B cell (primary cell): ENCODE measurements around the gene WDR18. TPM values are rescaled to one million over a fixed set of nuclear protein-coding genes. Genes with fewer than 3 reads are reported as not detected.

Source experiments
- ATAC-seq: fragments of 200-7000 bp; cut with Tn5 transposase; one replicate; pipeline ENCODE4 v1.10.0; 2021; ENCODE audit warnings: low read depth, mild to moderate bottlenecking, moderate number of reproducible peaks, moderate library complexity
- CTCF ChIA-PET: fragments of 350-600 bp; sonication (Branson Sonifier 250); formaldehyde crosslinking; loops from one replicate; lab custom pipeline; 2021; ENCODE audit warnings: antibody characterized with exemption, inconsistent platforms; lab: Charles Lee
- POLR2A ChIA-PET: fragments of 350-600 bp; sonication (Branson Sonifier 250); formaldehyde crosslinking; loops from one replicate; lab custom pipeline; 2021; ENCODE audit warnings: antibody characterized with exemption; lab: Charles Lee
- DNase-seq: peaks from one replicate; pipeline ENCODE4 v3.0.0; 2013
- H2AFZ ChIP-seq: 2 replicates; pipeline ENCODE4 v1.6.1; 2012; ENCODE audit warnings: mild to moderate bottlenecking, low read depth, low read length; ENCODE audit not compliant: insufficient read depth, poor library complexity, severe bottlenecking
- H3K27ac ChIP-seq, 2 donors: 1 replicate in 1 of 2; 2 replicates in 1 of 2; pipeline ENCODE4 v1.5.1; 2012 to 2013; ENCODE audit warnings: low read length in 2 of 2, mild to moderate bottlenecking in 2 of 2, moderate library complexity in 1 of 2
- H3K27me3 ChIP-seq, 4 experiments: fragments of 200-600 bp in 1 of 4; sonication (generic) in 1 of 4; replicated peaks in 1 of 4; 1 replicate in 2 of 4; 2 replicates in 2 of 4; pipeline versions ENCODE4 v1.6.1 to v1.7.0; 2013 to 2016; ENCODE audit warnings: low read length in 3 of 4, mild to moderate bottlenecking in 2 of 4, mixed read lengths in 1 of 4, moderate library complexity in 1 of 4; ENCODE audit not compliant: insufficient read depth in 4 of 4, control insufficient read depth in 3 of 4; ENCODE audit errors: control extremely low read depth in 1 of 4
- H3K36me3 ChIP-seq, 2 experiments: replicated peaks in 1 of 2; 1 replicate in 1 of 2; 2 replicates in 1 of 2; pipeline versions ENCODE4 v1.6.1 to v1.7.1; 2013; ENCODE audit warnings: low read length in 1 of 2; ENCODE audit not compliant: insufficient read depth in 2 of 2, control insufficient read depth in 1 of 2; ENCODE audit errors: control extremely low read depth in 1 of 2, extremely low read depth in 1 of 2
- H3K4me1 ChIP-seq, 2 donors: fragments of 200-600 bp in 1 of 2; sonication (generic) in 1 of 2; 1 replicate in 1 of 2; 2 replicates in 1 of 2; pipeline versions ENCODE4 v1.5.1 to v1.6.1; 2013 to 2017; ENCODE audit warnings: low read length in 2 of 2; ENCODE audit not compliant: control insufficient read depth in 2 of 2, insufficient read depth in 2 of 2
- H3K4me2 ChIP-seq: replicated peaks from 2 replicates; pipeline ENCODE3; 2012; ENCODE audit warnings: mild to moderate bottlenecking, low read depth, low read length; ENCODE audit not compliant: poor library complexity, severe bottlenecking
- H3K4me3 ChIP-seq, 5 experiments: fragments of 200-600 bp in 1 of 5; sonication (generic) in 1 of 5; 1 replicate in 3 of 5; 2 replicates in 2 of 5; pipeline versions ENCODE4 v1.5.1 to v1.7.0; 2011 to 2016; ENCODE audit warnings: low read length in 4 of 5, mild to moderate bottlenecking in 4 of 5, low read depth in 2 of 5, control low read depth in 1 of 5, moderate library complexity in 1 of 5; ENCODE audit not compliant: insufficient read depth in 1 of 5; ENCODE audit errors: control extremely low read depth in 1 of 5, extremely low read depth in 1 of 5
- H3K79me2 ChIP-seq: fragments of 200-600 bp; sonication (generic); one replicate; pipeline ENCODE4 v1.6.0; 2016; ENCODE audit warnings: low read length; ENCODE audit not compliant: control insufficient read depth, insufficient read depth
- H3K9ac ChIP-seq: fragments of 200-600 bp; sonication (generic); 2 replicates; pipeline ENCODE4 v1.6.1; 2017; ENCODE audit warnings: mild to moderate bottlenecking, low read length, moderate library complexity
- H3K9me3 ChIP-seq, 3 donors: one replicate each; pipeline versions ENCODE4 v1.6.1 to v1.7.1; 2013; ENCODE audit warnings: low read length in 2 of 3; ENCODE audit not compliant: control insufficient read depth in 2 of 3, insufficient read depth in 1 of 3; ENCODE audit errors: control extremely low read depth in 1 of 3
- H4K20me1 ChIP-seq: 2 replicates; pipeline ENCODE4 v1.6.0; 2012; ENCODE audit warnings: mild to moderate bottlenecking, low read length; ENCODE audit not compliant: insufficient read depth, control insufficient read depth, poor library complexity, severe bottlenecking
- H3K27ac Mint-ChIP-seq: one replicate; pipeline ENCODE4 v1.8.0; 2021; ENCODE audit warnings: mixed read lengths
- H3K27me3 Mint-ChIP-seq: one replicate; pipeline ENCODE4 v1.8.0; 2021; ENCODE audit warnings: mixed read lengths
- H3K4me1 Mint-ChIP-seq: one replicate; pipeline ENCODE4 v1.8.0; 2021; ENCODE audit warnings: mixed read lengths
- H3K4me3 Mint-ChIP-seq: one replicate; pipeline ENCODE4 v1.8.0; 2021; ENCODE audit warnings: mixed read lengths
- H3K9me3 Mint-ChIP-seq: one replicate; pipeline ENCODE4 v1.8.0; 2022; ENCODE audit warnings: mixed read lengths; ENCODE audit not compliant: insufficient read depth
- CTCF ChIP-seq: fragments of 200-600 bp; IDR thresholded peaks from one replicate; pipeline ENCODE4 v1.8.0; 2022; ENCODE audit warnings: antibody characterized with exemption, mild to moderate bottlenecking
- EZH2 ChIP-seq: IDR thresholded peaks from 2 replicates; pipeline ENCODE4 v1.6.1; 2012; ENCODE audit warnings: borderline replicate concordance, low read depth, mild to moderate bottlenecking, moderate library complexity, low read length; ENCODE audit not compliant: insufficient read depth, poor library complexity, severe bottlenecking
- WGBS: methylation state at CpG from one replicate; pipeline ENCODE4 v1.1.5; 2013; ENCODE audit warnings: missing lambda C conversion rate; ENCODE audit not compliant: insufficient coverage; 5-methylcytosine and 5-hydroxymethylcytosine counted together
- intact Hi-C: fragments of 100-400 bp; cut with micrococcal nuclease; formaldehyde crosslinking; loops from one replicate; pipeline ENCODE4 v1.10.0; 2022
- polyA plus RNA-seq: library from polyadenylated mRNA; depleted of rRNA; stranded (reverse); fragments of >200 nt; gene quantifications from 2 replicates; pipeline ENCODE4 v1.2.3, GENCODE V29; 2012
- total RNA-seq, 2 donors: library from RNA; stranded (reverse); fragments of 120-200 nt in 1 of 2; gene quantifications; 1 replicate in 1 of 2; 2 replicates in 1 of 2; pipeline versions ENCODE4 v1.2.3 to v1.2.4, GENCODE V29; 2013 to 2022

Gene WDR18
- total and polyA plus RNA-seq, 2 donors (not counting 1 experiment from before 2014, with no cell fraction given), result 48.5 to 60.5 TPM

- H3K27ac ChIP-seq, result no peak overlapping the region
- ChIA-PET POLR2A (interaction anchor here (0.6 kb wide), 1 partner anchor 26 kb away, joined by 4 read pairs; no protein-coding TSS in a partner anchor), CTCF (no interaction called here)
- peaks cover 66% of the 10 kb centered on the region for H4K20me1 ChIP-seq
- H3K4me1 ChIP-seq, result peaks cover 0 to 7% of the 10 kb centered on the region in 2 donors
- H3K9me3 ChIP-seq, result no peaks in the 10 kb centered on the region
- peaks cover 0 to 38% of the 10 kb centered on the region in 2 experiments for H3K36me3 ChIP-seq
- no peaks in the 10 kb centered on the region for H3K27me3 ChIP-seq
- intact Hi-C loops, result no loop called here
- Mint-ChIP-seq H3K9me3 (no peaks in the 10 kb centered on the region), H3K4me3 (no peak overlapping the region), H3K27me3 (no peaks in the 10 kb centered on the region), H3K4me1 (peaks cover 7% of the 10 kb centered on the region), H3K27ac (no peak overlapping the region)
- H3K4me2 ChIP-seq, result no peak overlapping the region
- no peak for ATAC-seq
- H2AFZ ChIP-seq, result no peak overlapping the region
- WGBS, result 92% methylated on average over 46 of the region's 56 CpGs
- no peak for DNase-seq
- H3K4me3 ChIP-seq, result no peak overlapping the region
- H3K79me2 ChIP-seq, result peaks cover 37% of the 10 kb centered on the region
- TF ChIP-seq EZH2 (no peak), CTCF (no peak)
- H3K9ac ChIP-seq, result no peak overlapping the region
Observed at GRCh38 chr19:1010586-1011510, 26.7 kb downstream of the WDR18 start.

GRCh38 chr19:1011831-1012333, 27.7 kb downstream of the WDR18 start:
- 96% methylated on average over 36 of the region's 36 CpGs for WGBS
- Histone ChIP-seq H3K4me1 (peaks cover 7 to 17% of the 10 kb centered on the region in 2 donors), H3K36me3 (peaks cover 0 to 41% of the 10 kb centered on the region in 2 experiments), H3K4me2 (no peak overlapping the region), H3K4me3 (no peak overlapping the region), H3K79me2 (peaks cover 47% of the 10 kb centered on the region), H3K27ac (no peak overlapping the region), H3K27me3 (no peaks in the 10 kb centered on the region), H3K9me3 (no peaks in the 10 kb centered on the region), H3K9ac (no peak overlapping the region), H4K20me1 (peaks cover 76% of the 10 kb centered on the region), H2AFZ (no peak overlapping the region)
- no peak overlapping the region for H3K27ac Mint-ChIP-seq
- intact Hi-C loops, result no loop called here
- ChIA-PET POLR2A (no interaction called here), CTCF (no interaction called here)
- ATAC-seq, result no peak
- DNase-seq, result no peak
- H3K27me3 Mint-ChIP-seq, result no peaks in the 10 kb centered on the region
- peaks cover 15% of the 10 kb centered on the region for H3K4me1 Mint-ChIP-seq
- no peak overlapping the region for H3K4me3 Mint-ChIP-seq
- TF ChIP-seq EZH2, result no peak
- no peak for TF ChIP-seq CTCF
- H3K9me3 Mint-ChIP-seq, result no peaks in the 10 kb centered on the region
